ENCODE measurements around the gene GRM4.
A peak's percentile ranks its signal among the peaks of the same experiment; 100 is the strongest.
"Not testable (repeated sequence)": the region's sequence is repeated elsewhere in the genome, so short reads cannot be mapped to it uniquely, and the experiment has no call there.

Gene GRM4

DNA sequence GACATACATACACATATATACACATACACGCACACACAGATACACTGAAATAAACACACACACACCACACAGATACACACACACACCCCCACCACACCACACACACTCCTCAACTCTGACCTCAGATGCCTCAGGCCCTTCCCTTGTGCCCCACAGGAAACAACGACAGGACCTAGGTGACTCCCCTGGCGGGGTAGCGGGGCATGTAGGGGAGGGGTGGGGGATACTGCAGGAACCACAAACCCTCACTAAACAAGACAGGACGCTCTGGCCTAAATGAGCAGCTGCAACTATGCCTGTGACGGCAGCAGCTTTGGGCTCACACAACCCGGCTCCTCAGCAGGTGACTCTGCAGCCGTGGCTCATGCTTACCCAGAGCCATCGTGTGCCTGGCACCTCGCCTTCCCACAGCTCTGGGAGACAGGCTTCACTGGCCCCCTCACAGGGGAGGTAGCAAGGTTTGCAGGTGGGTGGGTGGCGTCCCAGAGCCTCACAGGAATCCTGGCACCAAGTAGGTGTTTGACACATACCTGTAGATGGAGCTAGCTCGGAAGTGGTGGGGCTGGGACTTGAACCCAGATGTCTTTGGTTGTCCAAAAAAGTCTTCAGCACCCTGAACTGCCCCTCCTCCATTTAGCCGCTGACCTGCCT lies 100.8 kb downstream of the GRM4 start:
- DNase-seq (ENCODE audit: low read depth): no peak

DNA sequence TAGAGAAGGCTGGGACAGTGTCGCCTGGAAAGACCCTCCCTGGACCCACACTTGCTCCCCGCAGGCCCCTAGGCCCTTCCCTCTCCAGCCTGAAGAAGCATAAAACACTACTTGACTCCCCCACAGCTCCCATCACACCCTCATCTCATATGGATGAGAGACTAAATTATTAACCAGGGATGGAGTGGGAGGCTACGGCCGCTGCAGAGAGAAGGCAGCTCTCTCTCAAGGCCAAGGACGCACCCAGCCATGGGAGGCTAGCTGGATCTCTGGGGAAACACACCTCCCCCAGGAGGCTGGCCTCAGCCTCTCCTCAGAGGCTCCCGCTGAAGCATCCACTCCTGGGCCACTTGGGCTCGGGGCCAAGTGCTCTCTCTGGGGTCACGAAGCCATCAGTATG lies 102.5 kb downstream of the GRM4 start:
- DNase-seq (ENCODE audit: low read depth): no peak

DNA sequence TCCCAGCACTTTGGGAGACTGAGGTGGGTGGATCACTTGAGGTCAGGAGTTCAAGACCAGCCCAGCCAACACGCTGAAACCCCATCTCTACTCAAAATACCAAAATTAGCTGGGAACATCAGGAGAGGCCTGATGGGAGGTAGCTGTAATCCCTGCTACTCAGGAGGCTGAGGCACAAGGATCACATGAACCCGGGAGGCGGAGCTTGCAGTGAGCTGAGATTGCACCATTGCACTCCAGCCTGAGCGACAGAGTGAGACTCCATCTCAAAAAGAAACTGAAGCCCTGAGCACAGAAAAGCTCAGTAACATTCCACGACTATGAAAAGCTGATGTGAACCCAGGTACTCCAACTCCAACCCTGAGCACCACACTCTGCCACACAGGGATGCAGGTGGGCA lies 103.9 kb downstream of the GRM4 start:
- not testable (repeated sequence) for DNase-seq (ENCODE audit: low read depth)

DNA sequence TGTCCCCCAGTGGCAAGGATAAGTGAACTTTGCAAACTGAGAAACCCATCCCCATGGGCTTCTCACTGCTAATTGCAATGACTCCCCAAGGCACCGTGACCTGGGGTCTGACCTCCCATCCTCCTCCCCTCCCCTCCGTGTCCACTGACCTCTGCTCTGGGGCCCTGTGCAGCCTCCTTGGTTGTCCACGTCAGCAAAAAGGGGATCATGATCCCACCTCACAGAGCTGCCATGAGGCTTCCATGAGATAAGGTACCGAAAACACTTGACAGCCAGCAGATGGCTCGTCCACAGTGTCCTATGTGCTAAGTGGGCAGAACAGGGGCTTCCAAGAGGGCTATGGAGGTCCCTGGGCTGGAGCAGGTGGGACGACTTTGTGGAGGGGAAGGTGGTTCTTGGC lies 104.5 kb downstream of the GRM4 start:
- DNase-seq (ENCODE audit: low read depth): no peak

DNA sequence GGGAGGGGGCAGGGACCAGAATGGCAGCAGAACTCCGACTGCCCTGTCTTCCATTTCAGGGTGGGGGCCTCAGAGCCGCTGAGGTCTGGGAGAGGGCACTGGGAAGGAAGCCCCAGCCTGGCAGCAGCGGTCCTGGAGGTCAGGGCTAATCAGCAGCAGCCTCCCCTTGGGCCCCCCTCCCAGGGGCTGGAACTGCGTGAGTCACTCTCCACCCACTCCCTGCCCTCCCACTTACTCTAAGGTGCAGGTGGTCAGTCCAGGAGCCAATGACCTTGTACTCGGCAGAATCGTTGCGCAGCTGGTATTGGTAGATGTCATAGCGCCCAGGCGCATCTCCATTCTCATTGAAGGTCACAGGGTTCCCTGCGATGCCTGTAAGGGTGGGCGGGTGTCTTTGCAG lies 105.9 kb downstream of the GRM4 start:
- no peak for DNase-seq (ENCODE audit: low read depth)

DNA sequence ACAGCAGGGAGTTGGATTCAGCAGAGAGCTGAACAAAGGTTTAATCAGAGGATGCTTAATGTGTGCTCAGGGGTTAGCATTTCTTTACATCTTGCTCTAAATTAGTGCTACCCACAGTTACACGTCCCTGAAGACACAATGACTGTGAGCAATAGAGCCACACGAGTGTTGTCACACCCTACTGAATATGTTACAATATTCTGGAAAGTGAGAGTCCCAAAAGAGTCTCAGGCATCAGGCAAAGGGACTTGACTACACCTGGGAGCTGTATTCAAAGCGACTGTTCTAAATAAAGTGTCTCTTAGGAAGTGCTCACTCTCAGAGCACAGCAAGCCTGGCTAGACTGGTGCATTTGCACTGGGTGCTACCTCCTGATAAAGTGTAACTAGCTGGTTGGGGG lies 108.7 kb downstream of the GRM4 start:
- DNase-seq (ENCODE audit: low read depth): no peak

DNA sequence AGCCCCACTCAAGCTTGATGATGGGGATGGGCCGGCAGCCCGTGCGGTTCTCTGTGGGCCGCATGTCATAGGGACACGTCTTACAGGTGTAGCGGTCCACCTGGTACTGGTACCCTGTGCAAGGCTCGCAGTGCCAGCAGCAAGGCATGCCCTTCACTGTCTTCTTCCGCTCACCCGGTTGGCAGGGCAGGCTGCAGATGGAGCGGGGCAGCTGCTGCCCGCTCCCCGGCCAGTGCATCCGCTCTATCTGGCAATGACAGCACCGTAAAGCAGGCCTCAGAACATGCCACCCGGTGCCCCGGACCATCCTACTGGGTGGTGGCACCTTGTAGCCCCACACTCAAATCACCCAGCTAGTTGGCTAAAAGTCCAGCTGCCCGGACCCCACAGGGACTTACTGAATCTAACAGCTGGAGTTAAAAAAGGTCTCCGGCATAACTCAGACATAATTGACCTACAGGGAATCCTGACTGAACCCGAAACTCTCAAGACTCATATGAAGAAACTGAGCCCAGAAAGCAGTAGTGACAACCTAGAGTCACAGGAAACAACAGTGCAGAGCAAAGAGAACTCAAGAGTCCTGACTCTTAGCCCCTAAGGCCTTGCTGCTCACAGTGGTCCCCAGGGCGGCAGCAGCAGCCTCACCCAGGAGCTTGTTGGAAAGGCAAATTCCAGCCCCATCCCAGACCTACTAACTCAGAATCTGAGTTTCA lies 109.4 kb downstream of the GRM4 start:
- no peak for DNase-seq (ENCODE audit: low read depth)

DNA sequence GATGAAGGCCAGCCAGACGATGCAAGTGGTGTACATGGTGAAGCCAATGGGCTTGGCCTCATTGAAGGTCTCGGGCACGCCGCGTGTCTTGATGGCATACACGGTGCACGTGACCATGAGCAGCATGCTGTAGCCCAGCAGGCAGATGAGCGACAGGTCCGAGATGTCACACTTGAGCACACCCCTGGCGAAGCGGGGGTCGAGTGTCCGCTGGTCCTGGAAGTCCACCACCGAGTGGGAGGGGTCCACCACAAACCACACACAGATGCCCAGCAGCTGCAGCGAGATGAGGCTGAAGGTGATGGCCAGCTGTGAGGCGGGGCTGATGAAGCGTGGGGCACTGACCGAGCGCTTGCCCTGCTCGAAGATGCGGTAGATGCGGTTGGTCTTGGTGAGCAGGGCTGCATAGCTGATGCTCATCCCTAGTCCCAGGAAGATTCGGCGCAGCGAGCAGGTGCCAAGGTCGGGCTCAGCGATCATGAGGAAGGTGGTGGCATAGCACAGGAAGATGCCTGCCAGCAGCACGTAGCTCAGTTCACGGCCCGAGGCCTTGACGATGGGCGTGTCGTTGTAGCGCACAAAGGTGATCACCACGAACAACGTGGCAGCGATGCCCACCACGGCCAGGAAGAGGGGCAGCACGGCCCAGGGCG lies 110.1 kb downstream of the GRM4 start:
- no peak for DNase-seq (ENCODE audit: low read depth)

DNA sequence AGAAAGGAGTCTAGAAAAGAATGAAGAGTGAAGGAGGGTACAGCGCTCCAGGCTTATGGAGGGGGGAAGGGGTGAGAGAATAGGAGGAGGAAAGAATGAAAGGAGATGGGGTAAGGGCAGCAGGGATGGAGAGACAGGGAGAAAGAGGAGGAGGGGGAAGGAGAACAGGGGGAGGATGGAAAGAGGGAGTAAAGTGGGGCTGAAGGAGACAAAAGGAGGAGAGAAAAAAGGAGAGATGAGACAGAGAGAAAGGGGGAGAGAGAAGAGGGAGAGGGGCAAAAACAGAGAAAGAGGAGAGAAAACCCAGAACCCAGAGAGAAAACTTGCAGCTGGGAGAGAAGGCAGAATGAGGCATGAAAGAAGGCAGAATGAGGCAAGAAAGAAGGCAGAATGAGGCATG lies 110.7 kb downstream of the GRM4 start:
- DNase-seq (ENCODE audit: low read depth): no peak

DNA sequence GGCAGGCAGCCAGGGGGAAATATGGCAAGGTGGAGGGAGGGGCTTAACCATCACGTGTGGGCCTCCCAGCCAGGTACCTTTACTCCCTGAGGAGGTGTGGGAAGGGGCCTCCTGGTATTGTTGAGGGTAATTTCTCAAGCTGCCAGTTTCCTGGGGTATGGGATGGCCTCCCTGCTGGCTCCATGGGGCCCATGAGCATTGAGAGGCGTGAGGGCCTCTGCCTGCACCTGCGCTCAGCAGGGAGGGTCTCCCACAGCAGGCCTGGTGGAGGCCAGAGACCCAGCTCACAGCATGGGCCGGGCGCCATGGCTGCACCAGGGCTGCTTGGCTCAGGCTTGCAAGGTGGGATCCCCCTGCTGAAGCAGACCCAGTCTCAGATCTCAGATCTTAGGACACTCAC lies 113.0 kb downstream of the GRM4 start:
- DNase-seq (ENCODE audit: low read depth): no peak

DNA sequence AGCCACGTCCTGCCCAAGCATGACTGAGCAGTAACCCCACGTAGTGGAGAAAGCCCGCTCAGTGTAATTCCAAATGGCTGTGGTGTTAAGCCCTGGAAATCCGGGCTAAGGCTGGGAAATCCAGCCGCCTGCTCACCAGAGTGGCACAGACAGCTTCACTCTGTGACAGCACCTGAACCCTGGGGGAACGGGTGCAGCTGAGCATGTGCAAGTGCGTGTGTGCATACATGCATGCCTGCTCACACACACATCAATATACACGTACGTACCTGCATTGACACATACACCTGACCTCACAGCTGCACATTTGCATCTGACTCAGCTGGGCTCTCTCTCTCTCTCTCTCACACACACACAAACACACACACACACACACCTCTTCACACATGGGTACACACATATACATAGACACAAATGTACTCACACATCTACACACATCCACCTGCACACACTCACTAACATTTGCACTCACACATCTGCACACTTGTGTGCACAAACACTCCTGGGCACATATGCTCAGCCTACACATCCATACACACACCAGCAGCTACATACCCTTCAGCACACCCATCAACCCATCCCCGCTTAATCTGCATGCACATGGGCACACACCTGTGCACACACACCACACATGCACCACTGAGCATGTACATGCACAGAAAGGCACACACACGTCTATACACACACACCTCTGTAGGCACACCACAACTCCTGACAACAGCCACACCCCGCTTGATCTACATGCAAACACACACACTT lies 114.1 kb downstream of the GRM4 start:
- no peak for DNase-seq (ENCODE audit: low read depth)

DNA sequence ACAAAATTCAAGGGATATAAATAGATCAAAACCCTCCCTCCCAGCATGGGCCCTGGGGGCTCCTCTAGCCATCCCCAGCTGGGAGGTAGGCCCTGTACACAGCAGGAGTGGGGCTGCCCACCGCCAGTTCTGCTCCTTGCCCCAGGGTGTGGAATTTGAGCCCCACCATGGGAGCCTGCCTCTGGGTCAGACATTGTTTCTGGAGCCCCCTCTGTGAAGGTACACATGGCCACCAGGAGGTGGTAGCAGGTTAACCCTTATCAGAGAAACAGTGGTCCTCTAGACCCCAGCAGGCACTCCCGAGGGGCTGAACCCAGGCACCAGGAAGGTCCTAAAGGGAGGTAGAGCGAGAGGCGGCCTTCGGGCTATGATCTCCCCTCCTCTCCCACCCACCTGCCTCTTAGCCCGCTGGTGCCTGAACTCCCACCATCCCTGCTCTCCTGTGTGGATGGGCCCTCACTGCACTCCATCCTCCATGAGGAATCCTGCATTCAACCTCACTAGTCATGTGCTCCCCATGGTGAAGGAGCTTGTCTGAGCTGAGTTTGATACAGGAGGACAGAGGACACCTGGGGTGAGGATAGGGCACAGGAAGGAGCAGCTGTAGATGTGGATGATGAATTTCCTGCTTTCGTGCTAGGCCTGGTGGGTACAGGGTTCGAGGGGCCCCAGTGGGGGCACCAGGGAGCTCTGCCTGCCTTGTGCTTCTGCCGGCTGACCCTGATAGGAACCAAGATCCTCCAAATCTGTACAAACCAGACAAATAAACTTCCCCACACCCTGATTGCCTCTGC lies 114.9 kb downstream of the GRM4 start:
- no peak for DNase-seq (ENCODE audit: low read depth)

DNA sequence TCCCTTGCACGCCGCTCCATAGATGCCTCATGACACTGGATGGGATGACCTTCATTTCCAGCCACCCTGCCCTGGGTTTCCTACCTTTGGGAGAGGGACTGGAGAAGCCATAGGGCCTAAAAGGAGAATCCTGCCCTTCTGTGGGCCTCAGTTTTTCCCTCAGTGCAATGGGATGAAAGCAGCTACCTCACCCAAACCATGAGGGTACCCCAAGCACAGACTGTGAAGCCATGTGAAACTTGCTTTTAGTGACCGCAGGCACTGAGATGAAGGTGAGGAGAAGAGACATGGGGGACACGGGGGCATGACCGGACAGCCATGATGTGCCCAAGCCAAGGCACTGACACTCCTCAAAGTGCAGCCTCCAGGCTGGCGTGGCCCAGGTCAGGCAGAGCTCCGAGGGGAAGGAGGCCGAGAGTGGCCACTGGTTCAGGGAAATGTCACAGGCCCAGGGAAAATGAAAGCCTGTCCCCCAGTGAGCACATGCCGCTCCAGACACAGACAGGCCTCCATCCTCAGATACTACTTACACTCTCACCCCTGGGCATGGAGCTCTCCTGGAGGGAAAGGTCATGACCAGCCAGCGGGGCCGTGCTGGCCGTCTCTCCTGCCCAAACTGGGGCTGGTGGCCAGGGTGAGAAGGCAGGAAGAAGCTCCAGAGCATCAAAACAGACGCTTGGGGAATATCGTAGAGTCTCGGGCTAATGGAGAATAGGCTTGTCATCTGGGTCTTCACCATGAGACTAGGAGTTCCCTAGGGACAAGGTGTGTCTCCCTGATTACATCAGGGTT lies 116.2 kb downstream of the GRM4 start:
- no peak for DNase-seq (ENCODE audit: low read depth)

DNA sequence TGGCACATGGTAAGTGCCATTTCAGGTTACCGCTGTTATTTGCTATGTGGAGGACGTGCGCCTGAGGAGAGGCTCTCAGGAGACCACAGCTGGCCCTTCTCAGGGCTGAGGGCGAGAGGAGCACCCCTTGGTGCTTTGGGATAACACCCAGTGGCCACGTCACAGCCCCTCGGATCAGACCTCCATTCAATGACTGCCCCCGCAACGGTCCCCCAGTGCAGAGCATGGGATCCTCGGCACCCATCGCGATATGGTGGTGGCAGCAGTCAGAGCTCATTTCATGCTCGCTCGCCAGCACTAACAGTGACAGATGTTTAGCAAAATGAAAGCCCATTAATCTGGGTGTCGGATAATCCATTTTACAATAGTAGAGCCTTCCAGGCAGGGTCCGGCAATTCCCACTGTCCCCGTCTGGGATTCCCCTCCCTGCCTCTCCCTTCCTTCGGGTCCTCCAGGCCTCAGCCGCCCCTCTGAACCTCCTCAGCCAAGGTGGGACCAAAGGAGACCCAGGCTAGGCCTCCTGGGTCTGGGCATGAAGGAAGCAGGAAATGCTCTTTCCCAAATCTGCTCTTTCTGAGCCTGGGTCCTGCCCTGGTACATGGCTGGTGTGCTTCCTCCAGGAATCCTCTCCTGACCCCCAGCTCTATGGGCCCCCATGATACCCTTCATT lies 117.1 kb downstream of the GRM4 start:
- DNase-seq (ENCODE audit: low read depth): no peak

DNA sequence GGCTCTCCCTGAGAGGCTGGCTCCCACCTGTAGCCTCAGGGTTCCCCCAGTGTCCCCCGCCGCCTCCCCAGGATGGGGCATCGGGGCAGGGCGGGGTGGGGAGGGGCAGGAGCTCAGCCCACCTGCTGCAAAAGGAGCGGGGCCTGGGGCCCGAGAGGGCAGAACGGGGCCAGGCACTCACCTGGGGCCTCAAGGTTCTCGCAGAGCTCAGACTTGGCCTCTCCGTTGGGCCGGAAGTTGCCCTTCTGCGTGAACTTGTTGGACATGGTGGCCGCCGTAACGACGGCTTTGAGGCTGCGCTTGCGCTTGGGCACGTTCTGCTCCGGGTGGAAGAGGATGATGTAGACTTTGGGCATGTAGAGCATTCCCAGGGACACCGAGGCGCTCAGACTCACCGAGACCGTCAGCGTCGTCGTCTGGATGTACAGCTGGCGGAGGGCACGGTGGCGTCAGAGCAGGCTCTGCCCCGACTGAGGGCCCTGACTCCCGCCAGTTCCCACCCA lies 117.9 kb downstream of the GRM4 start:
- no peak for DNase-seq (ENCODE audit: low read depth)

DNA sequence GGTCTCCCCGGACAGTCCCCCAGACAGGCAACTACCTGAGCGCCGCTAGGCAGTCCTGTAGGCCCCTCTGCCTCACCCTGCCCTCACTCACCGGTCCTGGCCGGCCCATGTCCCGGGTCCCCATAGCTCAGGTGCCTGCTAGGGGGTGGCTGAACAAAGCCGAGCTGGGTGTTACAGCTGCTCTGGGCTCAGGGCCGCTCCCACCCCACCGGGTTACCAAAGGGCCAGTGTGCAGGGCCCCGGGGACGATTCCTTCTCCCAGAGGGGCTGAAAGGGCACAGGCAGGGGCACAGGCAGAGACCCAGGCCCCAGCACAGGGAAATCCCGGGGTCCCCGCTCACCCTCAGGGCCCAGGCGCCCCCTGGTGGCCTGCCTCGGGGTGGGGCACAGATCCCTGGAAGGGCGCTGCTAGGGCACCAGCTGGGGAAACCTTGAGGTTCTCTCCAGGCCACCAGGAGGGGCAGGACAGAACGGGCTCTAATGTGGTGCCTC lies 118.4 kb downstream of the GRM4 start:
- DNase-seq (ENCODE audit: low read depth): peak; percentile 48

DNA sequence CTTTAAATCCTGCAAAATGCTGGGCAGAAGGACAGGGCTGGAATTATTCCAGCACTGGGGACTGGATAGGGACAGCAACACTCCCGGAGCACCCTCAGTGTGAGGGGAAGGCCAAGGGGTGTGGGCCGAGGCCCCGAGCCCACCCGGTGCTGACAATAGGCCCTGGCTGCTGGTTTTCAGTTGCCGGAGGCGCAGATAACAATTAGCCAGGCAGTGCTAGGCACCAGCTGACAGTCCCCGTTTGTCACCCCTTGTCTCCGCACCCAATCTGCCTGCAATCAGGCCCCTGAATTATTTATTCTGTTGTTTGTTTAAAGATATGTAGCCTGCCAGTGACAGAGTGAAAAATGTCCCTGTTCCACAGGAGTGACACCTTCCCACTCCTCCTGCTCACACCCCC lies 120.0 kb downstream of the GRM4 start:
- no peak for DNase-seq (ENCODE audit: low read depth)

DNA sequence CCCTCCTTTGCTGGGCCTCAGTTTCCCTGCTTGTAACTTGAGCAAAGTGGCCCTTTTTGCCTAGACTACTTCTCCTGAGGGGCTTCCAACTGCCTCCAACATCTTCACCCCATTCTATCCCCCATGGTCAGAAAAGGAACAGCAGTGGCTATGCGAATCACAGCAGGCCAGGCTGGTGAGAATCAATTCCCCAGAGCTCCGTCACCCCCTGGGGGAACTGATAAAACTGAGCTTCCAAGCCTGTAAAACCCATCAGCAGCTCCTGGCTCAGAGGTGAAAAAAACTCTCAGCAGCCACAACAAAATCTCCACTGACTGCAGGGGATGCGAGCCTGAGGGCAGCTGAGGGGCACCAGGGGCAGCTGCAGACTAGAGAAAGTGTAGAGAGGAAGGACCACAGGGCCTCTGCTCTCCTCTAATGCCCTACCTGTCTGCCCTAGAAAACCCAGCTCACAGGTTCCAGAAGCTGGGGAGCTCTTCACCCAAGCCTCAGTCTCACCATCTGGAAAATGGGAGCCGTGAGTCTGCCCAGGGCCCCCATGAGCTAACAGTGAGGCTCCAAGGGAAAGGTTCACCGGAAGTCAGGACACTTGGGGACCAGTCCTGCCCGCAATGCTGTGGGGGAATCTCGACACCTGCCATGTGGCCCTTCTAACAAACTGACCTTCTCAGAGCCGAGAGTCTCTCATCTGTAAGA lies 120.6 kb downstream of the GRM4 start:
- no peak for DNase-seq (ENCODE audit: low read depth)

DNA sequence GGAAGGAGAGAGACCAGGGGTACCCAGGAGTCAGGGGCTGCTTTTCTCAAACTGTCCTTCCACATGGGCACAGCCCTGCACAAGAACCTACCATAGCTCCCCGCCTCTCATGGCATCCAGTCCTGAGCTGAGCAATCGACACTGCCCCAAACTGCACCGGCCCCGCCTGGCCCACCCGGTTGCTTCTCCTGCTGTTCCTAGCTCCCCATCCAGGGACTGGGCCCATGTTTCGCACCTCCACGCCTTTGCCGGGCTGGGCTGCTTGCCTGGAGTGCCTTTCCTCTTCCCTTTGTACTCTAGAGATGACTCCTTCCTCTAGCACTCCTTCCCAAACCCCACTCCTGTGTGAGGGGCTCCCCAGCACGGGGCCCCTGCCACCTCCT lies 123.0 kb downstream of the GRM4 start:
- no peak for DNase-seq (ENCODE audit: low read depth)
